C1 segment of cervical spinal cord (tissue), 14 donors: ENCODE measurements around the gene HMGN5.

Experiments
- DNase-seq, 14 donors: peaks; one replicate each; lab custom pipeline; 2025; lab: John Stamatoyannopoulos, UW

The HMGN5 gene

DNA sequence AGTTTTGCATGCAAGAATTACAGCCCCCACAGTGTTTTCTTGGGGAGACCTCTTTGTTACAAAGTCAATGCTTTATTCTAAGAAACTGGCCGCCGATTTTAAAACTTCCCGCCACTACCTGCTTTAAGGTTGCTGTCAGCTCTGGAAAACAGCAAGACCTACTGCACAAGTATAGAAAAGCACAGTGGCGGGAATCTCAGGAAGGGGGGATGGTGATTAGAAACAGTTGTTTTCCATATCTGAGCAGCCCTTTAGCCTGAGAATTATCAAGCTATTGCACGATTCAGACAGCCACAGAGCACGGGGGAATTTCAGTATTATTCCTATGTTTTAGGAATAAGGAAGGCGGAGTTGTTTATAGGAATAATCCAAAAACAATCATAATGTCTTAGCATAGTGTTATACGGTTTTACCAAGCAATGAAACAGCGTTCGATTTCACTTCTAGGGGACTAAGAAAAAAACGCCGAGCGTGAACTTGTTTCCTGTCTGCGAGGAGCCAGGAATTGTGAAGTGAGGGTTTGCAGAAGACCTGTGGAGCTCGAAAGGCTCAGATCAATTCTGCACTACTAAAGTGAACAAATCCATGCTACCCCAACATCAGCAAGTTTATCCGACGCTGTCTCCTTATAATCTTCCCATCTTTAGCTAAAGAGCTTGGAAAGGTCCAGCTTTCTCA, 81.3 kb downstream of the HMGN5 start:
- DNase-seq, result peak in 1 of 14 donors; percentile 4

DNA sequence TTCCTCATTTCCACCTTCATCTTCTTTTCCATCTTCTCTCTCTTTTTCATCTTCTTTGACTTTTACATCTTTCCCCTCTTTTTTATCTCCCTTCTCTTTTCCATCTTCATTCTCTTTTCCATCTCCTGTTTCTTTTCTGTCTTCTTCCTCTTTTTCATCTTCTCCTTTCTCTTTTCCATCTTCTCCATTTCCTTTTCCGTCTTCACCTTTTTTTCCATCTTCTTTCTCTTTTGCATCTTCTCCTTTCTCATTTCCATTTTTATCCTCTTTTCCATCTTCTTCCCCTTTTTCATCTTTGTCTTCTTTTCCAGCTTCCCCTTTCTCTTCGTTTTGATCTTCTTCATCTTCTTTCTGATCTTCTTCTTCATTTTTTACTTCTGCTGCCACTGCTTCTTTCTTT, 87.0 kb downstream of the HMGN5 start:
- no peak for DNase-seq

DNA sequence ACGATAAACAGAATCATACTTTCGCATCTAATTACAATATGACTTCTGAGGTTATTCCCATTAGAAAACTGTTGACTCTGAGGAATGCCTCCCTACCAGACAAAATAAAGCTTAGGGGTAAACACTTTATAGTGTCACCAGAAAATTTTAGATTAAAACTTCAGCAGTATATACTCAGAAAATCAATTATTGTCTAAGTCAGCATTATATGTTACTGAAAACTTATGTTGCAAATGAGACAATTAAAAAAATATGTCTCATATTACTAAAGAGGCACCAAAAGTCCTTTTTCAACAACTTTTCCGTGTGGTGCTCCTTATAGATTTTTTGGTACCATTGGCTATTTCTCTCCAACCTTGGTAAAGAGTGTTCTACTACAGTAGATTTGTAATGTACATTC, 91.4 kb downstream of the HMGN5 start:
- DNase-seq, result no peak

DNA sequence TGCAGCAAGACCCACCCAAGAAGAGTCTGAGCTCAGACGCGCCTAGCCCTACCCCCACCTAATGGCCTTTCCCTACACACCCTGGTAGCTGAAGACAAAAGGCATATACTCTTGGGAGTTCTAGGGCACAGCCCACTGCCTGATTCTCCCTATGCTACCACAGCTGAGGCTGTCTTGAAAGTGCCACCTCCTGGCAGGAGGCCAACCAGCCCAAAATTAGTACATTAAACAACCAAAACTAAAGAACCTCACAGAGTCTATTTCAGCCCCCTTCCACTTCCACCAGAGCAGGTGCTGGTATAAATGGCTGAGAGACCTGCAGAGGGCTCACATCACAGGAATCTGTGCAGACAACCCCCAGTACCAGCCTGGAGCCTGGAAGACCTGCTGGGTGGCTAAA, 119.1 kb downstream of the HMGN5 start:
- DNase-seq, result no peak
